C4-2B (cell line): Measurements from ENCODE around the gene DPP6.
"Not testable (repeated sequence)": the region's sequence is repeated elsewhere in the genome, so short reads cannot be mapped to it uniquely, and the experiment has no call there.

Source experiments
- ZFX ChIP-seq: fragments of 450-650 bp; IDR thresholded peaks from 2 replicates; pipeline ENCODE4 v1.6.1; 2017
- TF ChIP-seq, protein P1 (sequence below): fragments of 450-650 bp; conservative IDR thresholded peaks from 2 replicates; pipeline ENCODE4 v1.5.1; 2017; ENCODE audit warnings: mild to moderate bottlenecking

DNA sequence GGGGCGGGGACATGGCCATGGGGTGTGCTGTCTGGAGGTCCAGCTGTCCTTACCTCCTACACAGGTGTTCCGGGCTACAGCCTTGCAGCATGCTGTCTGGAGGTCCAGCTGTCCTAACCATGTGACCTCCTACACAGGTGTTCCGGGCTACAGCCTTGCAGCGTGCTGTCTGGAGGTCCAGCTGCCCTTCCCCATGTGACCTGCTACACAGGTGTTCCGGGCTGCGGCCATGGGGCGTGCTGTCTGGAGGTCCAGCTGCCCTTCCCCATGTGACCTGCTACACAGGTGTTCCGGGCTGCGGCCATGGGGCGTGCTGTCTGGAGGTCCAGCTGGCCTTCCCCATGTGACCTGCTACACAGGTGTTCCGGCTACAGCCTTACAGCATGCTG, 623.8 kb downstream of the DPP6 start:
- TF ChIP-seq, protein P1, sequence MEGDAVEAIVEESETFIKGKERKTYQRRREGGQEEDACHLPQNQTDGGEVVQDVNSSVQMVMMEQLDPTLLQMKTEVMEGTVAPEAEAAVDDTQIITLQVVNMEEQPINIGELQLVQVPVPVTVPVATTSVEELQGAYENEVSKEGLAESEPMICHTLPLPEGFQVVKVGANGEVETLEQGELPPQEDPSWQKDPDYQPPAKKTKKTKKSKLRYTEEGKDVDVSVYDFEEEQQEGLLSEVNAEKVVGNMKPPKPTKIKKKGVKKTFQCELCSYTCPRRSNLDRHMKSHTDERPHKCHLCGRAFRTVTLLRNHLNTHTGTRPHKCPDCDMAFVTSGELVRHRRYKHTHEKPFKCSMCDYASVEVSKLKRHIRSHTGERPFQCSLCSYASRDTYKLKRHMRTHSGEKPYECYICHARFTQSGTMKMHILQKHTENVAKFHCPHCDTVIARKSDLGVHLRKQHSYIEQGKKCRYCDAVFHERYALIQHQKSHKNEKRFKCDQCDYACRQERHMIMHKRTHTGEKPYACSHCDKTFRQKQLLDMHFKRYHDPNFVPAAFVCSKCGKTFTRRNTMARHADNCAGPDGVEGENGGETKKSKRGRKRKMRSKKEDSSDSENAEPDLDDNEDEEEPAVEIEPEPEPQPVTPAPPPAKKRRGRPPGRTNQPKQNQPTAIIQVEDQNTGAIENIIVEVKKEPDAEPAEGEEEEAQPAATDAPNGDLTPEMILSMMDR = not testable (repeated sequence)
- not testable (repeated sequence) for TF ChIP-seq ZFX
